Activated naive CD4-positive, alpha-beta T cell (primary cell): Measurements from ENCODE around the gene MAP3K20.
"Not testable (repeated sequence)": the region's sequence is repeated elsewhere in the genome, so short reads cannot be mapped to it uniquely, and the experiment has no call there.

Source experiments
- DNase-seq, 4 experiments: peaks; one replicate each; lab custom pipeline; 2025; lab: John Stamatoyannopoulos, UW

MAP3K20 gene

GRCh38 chr2:173204316-173204715 lies 128.7 kb downstream of the MAP3K20 start:
- no peak for DNase-seq

- DNase-seq: no peak
Observed at GRCh38 chr2:173205375-173205774, 129.7 kb downstream of the MAP3K20 start.

- DNase-seq: not testable (repeated sequence)
Observed at GRCh38 chr2:173207124-173207523, 131.5 kb downstream of the MAP3K20 start.

- DNase-seq: peak in 2 of 4 experiments; percentile 2 to 3
Observed at GRCh38 chr2:173210270-173211196, 134.9 kb downstream of the MAP3K20 start.

- no peak for DNase-seq
Observed at GRCh38 chr2:173213181-173213580, 137.5 kb downstream of the MAP3K20 start.

- no peak for DNase-seq
Observed at GRCh38 chr2:173214213-173214612, 138.6 kb downstream of the MAP3K20 start.

- no peak for DNase-seq
Observed at GRCh38 chr2:173215316-173215715, 139.7 kb downstream of the MAP3K20 start.

- DNase-seq: no peak
Observed at GRCh38 chr2:173216051-173216450, 140.4 kb downstream of the MAP3K20 start.

GRCh38 chr2:173216668-173217067 lies 141.0 kb downstream of the MAP3K20 start:
- DNase-seq: no peak

GRCh38 chr2:173217116-173217840 lies 141.6 kb downstream of the MAP3K20 start:
- DNase-seq: no peak

- DNase-seq: no peak
Observed at GRCh38 chr2:173218326-173219056, 142.8 kb downstream of the MAP3K20 start.

- no peak for DNase-seq
Observed at GRCh38 chr2:173221132-173221695, 145.6 kb downstream of the MAP3K20 start.

- no peak for DNase-seq
Observed at GRCh38 chr2:173221937-173222594, 146.4 kb downstream of the MAP3K20 start.

- DNase-seq: no peak
Observed at GRCh38 chr2:173223871-173224270, 148.2 kb downstream of the MAP3K20 start.

GRCh38 chr2:173226899-173227698 lies 151.5 kb downstream of the MAP3K20 start:
- DNase-seq: no peak

- no peak for DNase-seq
Observed at GRCh38 chr2:173229086-173229485, 153.4 kb downstream of the MAP3K20 start.

- no peak for DNase-seq
Observed at GRCh38 chr2:173230181-173230580, 154.5 kb downstream of the MAP3K20 start.

- no peak for DNase-seq
Observed at GRCh38 chr2:173231042-173231441, 155.4 kb downstream of the MAP3K20 start.

- DNase-seq: no peak
Observed at GRCh38 chr2:173231465-173231864, 155.8 kb downstream of the MAP3K20 start.

GRCh38 chr2:173232956-173233744 lies 157.5 kb downstream of the MAP3K20 start:
- DNase-seq: no peak
